ENCODE results near the gene ALG11.

The ALG11 gene

GRCh38 chr13:52061587-52061986 lies 49.4 kb downstream of the ALG11 start:
- ChIA-PET CTCF (interaction anchor here (1.2 to 1.6 kb wide), 4 partner anchors 10 to 60 kb away, joined by 3 to 6 read pairs (median 4); no protein-coding TSS in a partner anchor), POLR2A (no interaction called here)
- no peak for DNase-seq (ENCODE audit: extremely low spot score)
- no peak for TF ChIP-seq CTCF (IDR thresholded peaks at IDR 0.05; ENCODE audit: control extremely low read depth, extremely low read depth, low read depth, missing control alignments)

GRCh38 chr13:52067237-52067636 lies 55.0 kb downstream of the ALG11 start:
- DNase-seq (ENCODE audit: extremely low spot score), result no peak
- ChIA-PET CTCF (interaction anchor here (1.0 kb wide), 1 partner anchor 14 kb away, joined by 3 read pairs; no protein-coding TSS in a partner anchor), POLR2A (no interaction called here)
- TF ChIP-seq CTCF (IDR thresholded peaks at IDR 0.05; ENCODE audit: control extremely low read depth, extremely low read depth, low read depth, missing control alignments), result no peak

- ChIA-PET CTCF (interaction anchor here (1.3 kb wide), 2 partner anchors 29 to 380 kb away, joined by 3 to 4 read pairs; partner anchors contain the start of gene VPS36), POLR2A (no interaction called here)
- DNase-seq (ENCODE audit: extremely low spot score), result no peak
- no peak for TF ChIP-seq CTCF (IDR thresholded peaks at IDR 0.05; ENCODE audit: control extremely low read depth, extremely low read depth, low read depth, missing control alignments)
Measured at GRCh38 chr13:52070929-52071523, 58.8 kb downstream of the ALG11 start.

Measured in GM10248 (cell line).